CD4-positive, alpha-beta T cell (primary cell): ENCODE results near the gene WDR37. TPM values are rescaled to one million over a fixed set of nuclear protein-coding genes. Genes with fewer than 3 reads are reported as not detected.

Experiments used
- ATAC-seq: fragments of 200-7000 bp; cut with Tn5 transposase; one replicate; pipeline ENCODE4 v1.10.0; 2022; ENCODE audit warnings: mild to moderate bottlenecking; ENCODE audit not compliant: poor library complexity
- CTCF ChIA-PET: fragments of 350-600 bp; sonication (Branson Sonifier 250); formaldehyde crosslinking; loops from one replicate; lab custom pipeline; 2021; ENCODE audit warnings: antibody characterized with exemption, inconsistent platforms; lab: Charles Lee
- POLR2A ChIA-PET: fragments of 350-600 bp; sonication (Branson Sonifier 250); formaldehyde crosslinking; loops from one replicate; lab custom pipeline; 2021; ENCODE audit warnings: antibody characterized with exemption, inconsistent platforms; lab: Charles Lee
- DNase-seq, 14 experiments: peaks; one replicate each; pipeline ENCODE4 v3.0.0-alpha.2; 2013 to 2020; ENCODE audit warnings: mixed read lengths in 2 of 14
- H3K27ac ChIP-seq, 2 donors: one replicate each; pipeline versions ENCODE4 v1.5.1 to v1.7.0; 2013; ENCODE audit warnings: low read length in 2 of 2, low read depth in 1 of 2, mild to moderate bottlenecking in 1 of 2
- H3K27me3 ChIP-seq, 2 experiments: 1 replicate in 1 of 2; 2 replicates in 1 of 2; pipeline versions ENCODE4 v1.6.1 to v1.7.0; 2013; ENCODE audit warnings: low read length in 2 of 2, control low read depth in 1 of 2, mild to moderate bottlenecking in 1 of 2, moderate library complexity in 1 of 2; ENCODE audit not compliant: insufficient read depth in 2 of 2, control insufficient read depth in 1 of 2
- H3K36me3 ChIP-seq: one replicate; pipeline ENCODE4 v1.6.1; 2013; ENCODE audit warnings: low read length, control low read depth; ENCODE audit not compliant: insufficient read depth
- H3K4me1 ChIP-seq: one replicate; pipeline ENCODE4 v1.6.1; 2013; ENCODE audit warnings: low read length, control low read depth; ENCODE audit not compliant: insufficient read depth
- H3K4me3 ChIP-seq: one replicate; pipeline ENCODE4 v1.5.1; 2013; ENCODE audit warnings: mild to moderate bottlenecking, low read length, moderate library complexity
- H3K9me3 ChIP-seq, 2 experiments: 1 replicate in 1 of 2; 2 replicates in 1 of 2; pipeline versions ENCODE4 v1.6.1 to v1.7.0; 2013; ENCODE audit warnings: low read length in 2 of 2, mild to moderate bottlenecking in 2 of 2, control low read depth in 1 of 2, moderate library complexity in 1 of 2; ENCODE audit not compliant: control insufficient read depth in 1 of 2, insufficient read depth in 1 of 2
- H3K27ac Mint-ChIP-seq: one replicate; pipeline ENCODE4 v1.8.0; 2020; ENCODE audit warnings: mixed read lengths
- H3K27me3 Mint-ChIP-seq: one replicate; pipeline ENCODE4 v1.8.0; 2021; ENCODE audit warnings: mixed read lengths
- H3K36me3 Mint-ChIP-seq: one replicate; pipeline ENCODE4 v1.8.0; 2021; ENCODE audit warnings: low read depth, mixed read lengths
- H3K4me1 Mint-ChIP-seq: one replicate; pipeline ENCODE4 v1.8.0; 2021; ENCODE audit warnings: low read depth, mixed read lengths
- H3K4me3 Mint-ChIP-seq: one replicate; pipeline ENCODE4 v1.8.0; 2020; ENCODE audit warnings: mild to moderate bottlenecking, mixed read lengths
- H3K9me3 Mint-ChIP-seq: one replicate; pipeline ENCODE4 v1.8.0; 2020; ENCODE audit warnings: mixed read lengths
- CTCF ChIP-seq: fragments of 200-600 bp; IDR thresholded peaks from one replicate; pipeline ENCODE4 v1.8.0; 2022; ENCODE audit warnings: antibody characterized with exemption, mild to moderate bottlenecking
- intact Hi-C, 2 experiments: fragments of 100-400 bp; cut with DNase I in 1 of 2; cut with micrococcal nuclease in 1 of 2; formaldehyde crosslinking; loops; one replicate each; pipeline versions ENCODE4 v1.15.1 to v1.9.0; 2023 to 2025; cut with DNase I, micrococcal nuclease
- total RNA-seq, 174 experiments: library from RNA in 2 of 174; stranded (reverse) in 2 of 174; gene quantifications; one replicate each; pipeline ENCODE4 v1.2.3 and lab custom pipeline; 2021 to 2026

The WDR37 gene
- total RNA-seq, 2 experiments from 2014 or later, result 17.0 to 17.7 TPM

- Mint-ChIP-seq H3K27ac (no peak overlapping the region), H3K4me3 (no peak overlapping the region), H3K36me3 (peaks cover 82% of the 10 kb centered on the region), H3K27me3 (no peaks in the 10 kb centered on the region), H3K9me3 (no peaks in the 10 kb centered on the region), H3K4me1 (no peaks in the 10 kb centered on the region)
- Histone ChIP-seq H3K27me3 (no peaks in the 10 kb centered on the region), H3K27ac (no peak overlapping the region), H3K9me3 (no peaks in the 10 kb centered on the region), H3K4me3 (no peak overlapping the region), H3K36me3 (peaks cover 67% of the 10 kb centered on the region), H3K4me1 (no peaks in the 10 kb centered on the region)
- POLR2A ChIA-PET, result no interaction called here
- CTCF ChIA-PET, result no interaction called here
- DNase-seq, result no peak
- intact Hi-C loops, result no loop called here
- no peak for TF ChIP-seq CTCF
- no peak for ATAC-seq
Measured at GRCh38 chr10:1015688-1016087, 40.5 kb upstream of the WDR37 start.

- H3K36me3 Mint-ChIP-seq, result peaks cover 48% of the 10 kb centered on the region
- TF ChIP-seq CTCF, result no peak
- no peaks in the 10 kb centered on the region for H3K4me1 Mint-ChIP-seq
- ATAC-seq (no peak), DNase-seq (no peak)
- Histone ChIP-seq H3K27ac (no peak overlapping the region), H3K36me3 (peaks cover 36% of the 10 kb centered on the region), H3K27me3 (no peaks in the 10 kb centered on the region), H3K9me3 (no peaks in the 10 kb centered on the region), H3K4me1 (no peaks in the 10 kb centered on the region), H3K4me3 (no peak overlapping the region)
- intact Hi-C loops, result no loop called here
- ChIA-PET CTCF (no interaction called here), POLR2A (no interaction called here)
- H3K27ac Mint-ChIP-seq, result no peak overlapping the region
- no peak overlapping the region for H3K4me3 Mint-ChIP-seq
- no peaks in the 10 kb centered on the region for H3K9me3 Mint-ChIP-seq
- no peaks in the 10 kb centered on the region for H3K27me3 Mint-ChIP-seq
Measured at GRCh38 chr10:1019362-1019761, 36.8 kb upstream of the WDR37 start.

GRCh38 chr10:1020460-1020859 is 35.7 kb upstream of the WDR37 start:
- intact Hi-C loops, result no loop called here

More at GRCh38 chr10:1020460-1020859, 35.7 kb upstream of the WDR37 start:
- POLR2A ChIA-PET, result no interaction called here
- TF ChIP-seq CTCF, result no peak
- Histone ChIP-seq H3K9me3 (no peaks in the 10 kb centered on the region), H3K27me3 (no peaks in the 10 kb centered on the region), H3K4me1 (no peaks in the 10 kb centered on the region), H3K36me3 (peaks cover 29% of the 10 kb centered on the region), H3K4me3 (no peak overlapping the region), H3K27ac (no peak overlapping the region)
- DNase-seq, result no peak
- H3K9me3 Mint-ChIP-seq, result no peaks in the 10 kb centered on the region
- peaks cover 41% of the 10 kb centered on the region for H3K36me3 Mint-ChIP-seq
- H3K4me1 Mint-ChIP-seq, result no peaks in the 10 kb centered on the region
- no peaks in the 10 kb centered on the region for H3K27me3 Mint-ChIP-seq
- ATAC-seq, result no peak
- CTCF ChIA-PET, result no interaction called here
- H3K27ac Mint-ChIP-seq, result no peak overlapping the region
- no peak overlapping the region for H3K4me3 Mint-ChIP-seq
